ENCODE measurements around the gene LRRC1.

DNA sequence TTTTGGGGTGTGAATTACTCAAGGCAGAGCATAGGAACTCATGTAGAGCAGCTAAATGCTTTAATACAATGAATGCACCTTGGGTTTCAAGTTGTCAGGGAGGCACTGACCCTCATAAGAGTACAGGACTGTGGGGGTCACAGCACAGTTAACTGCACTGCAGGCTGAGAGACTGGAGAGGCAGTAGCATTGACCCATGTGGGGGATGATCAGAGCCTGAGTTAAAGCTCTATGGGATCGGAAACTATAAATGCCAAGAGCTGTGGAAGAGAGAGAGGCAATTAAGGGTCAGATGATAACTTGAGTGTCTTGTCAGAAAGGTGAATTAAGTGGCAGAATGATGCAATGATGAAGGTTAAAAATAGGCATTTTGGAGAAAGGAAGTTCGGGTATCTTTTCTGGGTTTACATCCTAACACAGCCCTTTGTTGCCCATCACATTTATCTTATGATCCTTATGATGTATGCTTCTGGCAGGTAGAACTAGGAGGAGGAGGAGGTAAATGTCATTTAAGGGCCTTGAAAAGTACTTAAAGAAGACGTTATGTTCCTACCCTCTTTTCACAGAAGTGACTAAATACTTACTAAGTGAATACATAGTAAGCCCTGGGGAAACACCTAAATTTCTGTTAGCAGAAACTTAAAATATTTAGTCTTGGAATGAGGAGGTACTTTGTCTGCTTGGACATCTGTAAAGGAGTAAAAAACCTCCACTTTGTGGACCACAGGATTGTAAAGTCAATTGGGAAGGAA, 24.2 kb downstream of the LRRC1 start:
- TF ChIP-seq ESRRG (CRISPR knock-in tag; IDR thresholded peaks at IDR 0.05) (no peak), ZNF8 (CRISPR knock-in tag; IDR thresholded peaks at IDR 0.05) (no peak), CSDC2 (CRISPR knock-in tag; IDR thresholded peaks at IDR 0.05) (no peak), ZFP30 (CRISPR knock-in tag; IDR thresholded peaks at IDR 0.05) (no peak), ARNTL (CRISPR knock-in tag; IDR thresholded peaks at IDR 0.05; ENCODE audit: borderline replicate concordance, low read depth) (no peak), BACH2 (CRISPR knock-in tag; IDR thresholded peaks at IDR 0.05; ENCODE audit: borderline replicate concordance) (no peak), PPARA (CRISPR knock-in tag; IDR thresholded peaks at IDR 0.05; ENCODE audit: borderline replicate concordance) (no peak), OSR1 (CRISPR knock-in tag; IDR thresholded peaks at IDR 0.05) (no peak)
- TF ChIP-seq, protein P1, sequence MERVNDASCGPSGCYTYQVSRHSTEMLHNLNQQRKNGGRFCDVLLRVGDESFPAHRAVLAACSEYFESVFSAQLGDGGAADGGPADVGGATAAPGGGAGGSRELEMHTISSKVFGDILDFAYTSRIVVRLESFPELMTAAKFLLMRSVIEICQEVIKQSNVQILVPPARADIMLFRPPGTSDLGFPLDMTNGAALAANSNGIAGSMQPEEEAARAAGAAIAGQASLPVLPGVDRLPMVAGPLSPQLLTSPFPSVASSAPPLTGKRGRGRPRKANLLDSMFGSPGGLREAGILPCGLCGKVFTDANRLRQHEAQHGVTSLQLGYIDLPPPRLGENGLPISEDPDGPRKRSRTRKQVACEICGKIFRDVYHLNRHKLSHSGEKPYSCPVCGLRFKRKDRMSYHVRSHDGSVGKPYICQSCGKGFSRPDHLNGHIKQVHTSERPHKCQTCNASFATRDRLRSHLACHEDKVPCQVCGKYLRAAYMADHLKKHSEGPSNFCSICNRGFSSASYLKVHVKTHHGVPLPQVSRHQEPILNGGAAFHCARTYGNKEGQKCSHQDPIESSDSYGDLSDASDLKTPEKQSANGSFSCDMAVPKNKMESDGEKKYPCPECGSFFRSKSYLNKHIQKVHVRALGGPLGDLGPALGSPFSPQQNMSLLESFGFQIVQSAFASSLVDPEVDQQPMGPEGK (CRISPR knock-in tag; IDR thresholded peaks at IDR 0.05; ENCODE audit: borderline replicate concordance), result no peak
- TF ChIP-seq, protein P2, sequence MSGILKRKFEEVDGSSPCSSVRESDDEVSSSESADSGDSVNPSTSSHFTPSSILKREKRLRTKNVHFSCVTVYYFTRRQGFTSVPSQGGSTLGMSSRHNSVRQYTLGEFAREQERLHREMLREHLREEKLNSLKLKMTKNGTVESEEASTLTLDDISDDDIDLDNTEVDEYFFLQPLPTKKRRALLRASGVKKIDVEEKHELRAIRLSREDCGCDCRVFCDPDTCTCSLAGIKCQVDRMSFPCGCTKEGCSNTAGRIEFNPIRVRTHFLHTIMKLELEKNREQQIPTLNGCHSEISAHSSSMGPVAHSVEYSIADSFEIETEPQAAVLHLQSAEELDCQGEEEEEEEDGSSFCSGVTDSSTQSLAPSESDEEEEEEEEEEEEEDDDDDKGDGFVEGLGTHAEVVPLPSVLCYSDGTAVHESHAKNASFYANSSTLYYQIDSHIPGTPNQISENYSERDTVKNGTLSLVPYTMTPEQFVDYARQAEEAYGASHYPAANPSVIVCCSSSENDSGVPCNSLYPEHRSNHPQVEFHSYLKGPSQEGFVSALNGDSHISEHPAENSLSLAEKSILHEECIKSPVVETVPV (CRISPR knock-in tag; IDR thresholded peaks at IDR 0.05), result no peak
- TF ChIP-seq, protein P3, sequence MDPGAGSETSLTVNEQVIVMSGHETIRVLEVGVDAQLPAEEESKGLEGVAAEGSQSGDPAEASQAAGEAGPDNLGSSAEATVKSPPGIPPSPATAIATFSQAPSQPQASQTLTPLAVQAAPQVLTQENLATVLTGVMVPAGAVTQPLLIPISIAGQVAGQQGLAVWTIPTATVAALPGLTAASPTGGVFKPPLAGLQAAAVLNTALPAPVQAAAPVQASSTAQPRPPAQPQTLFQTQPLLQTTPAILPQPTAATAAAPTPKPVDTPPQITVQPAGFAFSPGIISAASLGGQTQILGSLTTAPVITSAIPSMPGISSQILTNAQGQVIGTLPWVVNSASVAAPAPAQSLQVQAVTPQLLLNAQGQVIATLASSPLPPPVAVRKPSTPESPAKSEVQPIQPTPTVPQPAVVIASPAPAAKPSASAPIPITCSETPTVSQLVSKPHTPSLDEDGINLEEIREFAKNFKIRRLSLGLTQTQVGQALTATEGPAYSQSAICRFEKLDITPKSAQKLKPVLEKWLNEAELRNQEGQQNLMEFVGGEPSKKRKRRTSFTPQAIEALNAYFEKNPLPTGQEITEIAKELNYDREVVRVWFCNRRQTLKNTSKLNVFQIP (CRISPR knock-in tag; IDR thresholded peaks at IDR 0.05; ENCODE audit: borderline replicate concordance, low read depth), result no peak
- TF ChIP-seq, protein P4, sequence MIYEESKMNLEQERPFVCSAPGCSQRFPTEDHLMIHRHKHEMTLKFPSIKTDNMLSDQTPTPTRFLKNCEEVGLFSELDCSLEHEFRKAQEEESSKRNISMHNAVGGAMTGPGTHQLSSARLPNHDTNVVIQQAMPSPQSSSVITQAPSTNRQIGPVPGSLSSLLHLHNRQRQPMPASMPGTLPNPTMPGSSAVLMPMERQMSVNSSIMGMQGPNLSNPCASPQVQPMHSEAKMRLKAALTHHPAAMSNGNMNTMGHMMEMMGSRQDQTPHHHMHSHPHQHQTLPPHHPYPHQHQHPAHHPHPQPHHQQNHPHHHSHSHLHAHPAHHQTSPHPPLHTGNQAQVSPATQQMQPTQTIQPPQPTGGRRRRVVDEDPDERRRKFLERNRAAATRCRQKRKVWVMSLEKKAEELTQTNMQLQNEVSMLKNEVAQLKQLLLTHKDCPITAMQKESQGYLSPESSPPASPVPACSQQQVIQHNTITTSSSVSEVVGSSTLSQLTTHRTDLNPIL (CRISPR knock-in tag; IDR thresholded peaks at IDR 0.05; ENCODE audit: low read depth), result no peak
